CD4-positive, alpha-beta T cell (primary cell): ENCODE results near the gene LACTB. TPM values are rescaled to one million over a fixed set of nuclear protein-coding genes. Genes with fewer than 3 reads are reported as not detected.
A peak's percentile ranks its signal among the peaks of the same experiment; 100 is the strongest.

Experiments
- ATAC-seq: fragments of 200-7000 bp; cut with Tn5 transposase; one replicate; pipeline ENCODE4 v1.10.0; 2022; ENCODE audit warnings: mild to moderate bottlenecking; ENCODE audit not compliant: poor library complexity
- CTCF ChIA-PET: fragments of 350-600 bp; sonication (Branson Sonifier 250); formaldehyde crosslinking; loops from one replicate; lab custom pipeline; 2021; ENCODE audit warnings: antibody characterized with exemption, inconsistent platforms; lab: Charles Lee
- POLR2A ChIA-PET: fragments of 350-600 bp; sonication (Branson Sonifier 250); formaldehyde crosslinking; loops from one replicate; lab custom pipeline; 2021; ENCODE audit warnings: antibody characterized with exemption, inconsistent platforms; lab: Charles Lee
- DNase-seq, 14 experiments: peaks; one replicate each; pipeline ENCODE4 v3.0.0-alpha.2; 2013 to 2020; ENCODE audit warnings: mixed read lengths in 2 of 14
- H3K27ac ChIP-seq, 2 donors: one replicate each; pipeline versions ENCODE4 v1.5.1 to v1.7.0; 2013; ENCODE audit warnings: low read length in 2 of 2, low read depth in 1 of 2, mild to moderate bottlenecking in 1 of 2
- H3K27me3 ChIP-seq, 2 experiments: 1 replicate in 1 of 2; 2 replicates in 1 of 2; pipeline versions ENCODE4 v1.6.1 to v1.7.0; 2013; ENCODE audit warnings: low read length in 2 of 2, control low read depth in 1 of 2, mild to moderate bottlenecking in 1 of 2, moderate library complexity in 1 of 2; ENCODE audit not compliant: insufficient read depth in 2 of 2, control insufficient read depth in 1 of 2
- H3K36me3 ChIP-seq: one replicate; pipeline ENCODE4 v1.6.1; 2013; ENCODE audit warnings: low read length, control low read depth; ENCODE audit not compliant: insufficient read depth
- H3K4me1 ChIP-seq: one replicate; pipeline ENCODE4 v1.6.1; 2013; ENCODE audit warnings: low read length, control low read depth; ENCODE audit not compliant: insufficient read depth
- H3K4me3 ChIP-seq: one replicate; pipeline ENCODE4 v1.5.1; 2013; ENCODE audit warnings: mild to moderate bottlenecking, low read length, moderate library complexity
- H3K9me3 ChIP-seq, 2 experiments: 1 replicate in 1 of 2; 2 replicates in 1 of 2; pipeline versions ENCODE4 v1.6.1 to v1.7.0; 2013; ENCODE audit warnings: low read length in 2 of 2, mild to moderate bottlenecking in 2 of 2, control low read depth in 1 of 2, moderate library complexity in 1 of 2; ENCODE audit not compliant: control insufficient read depth in 1 of 2, insufficient read depth in 1 of 2
- H3K27ac Mint-ChIP-seq: one replicate; pipeline ENCODE4 v1.8.0; 2020; ENCODE audit warnings: mixed read lengths
- H3K27me3 Mint-ChIP-seq: one replicate; pipeline ENCODE4 v1.8.0; 2021; ENCODE audit warnings: mixed read lengths
- H3K36me3 Mint-ChIP-seq: one replicate; pipeline ENCODE4 v1.8.0; 2021; ENCODE audit warnings: low read depth, mixed read lengths
- H3K4me1 Mint-ChIP-seq: one replicate; pipeline ENCODE4 v1.8.0; 2021; ENCODE audit warnings: low read depth, mixed read lengths
- H3K4me3 Mint-ChIP-seq: one replicate; pipeline ENCODE4 v1.8.0; 2020; ENCODE audit warnings: mild to moderate bottlenecking, mixed read lengths
- H3K9me3 Mint-ChIP-seq: one replicate; pipeline ENCODE4 v1.8.0; 2020; ENCODE audit warnings: mixed read lengths
- intact Hi-C, 2 experiments: fragments of 100-400 bp; cut with DNase I in 1 of 2; cut with micrococcal nuclease in 1 of 2; formaldehyde crosslinking; loops; one replicate each; pipeline versions ENCODE4 v1.15.1 to v1.9.0; 2023 to 2025; cut with DNase I, micrococcal nuclease
- total RNA-seq, 174 experiments: library from RNA in 2 of 174; stranded (reverse) in 2 of 174; gene quantifications; one replicate each; pipeline ENCODE4 v1.2.3 and lab custom pipeline; 2021 to 2026
- TF ChIP-seq, protein P1 (sequence below): fragments of 200-600 bp; IDR thresholded peaks from one replicate; pipeline ENCODE4 v1.8.0; 2022; ENCODE audit warnings: antibody characterized with exemption, mild to moderate bottlenecking

The LACTB gene
- total RNA-seq, 2 experiments from 2014 or later = 6.9 to 7.0 TPM

GRCh38 chr15:63091679-63092446 is 29.8 kb upstream of the LACTB start:
- CTCF ChIA-PET = interaction anchor here (3.6 kb wide), 1 partner anchor 45 kb away, joined by 29 read pairs; no protein-coding TSS in a partner anchor
- Histone ChIP-seq H3K9me3 (no peaks in the 10 kb centered on the region), H3K27ac (no peak overlapping the region), H3K4me3 (no peak overlapping the region), H3K36me3 (no peaks in the 10 kb centered on the region), H3K27me3 (no peaks in the 10 kb centered on the region), H3K4me1 (no peaks in the 10 kb centered on the region)
- Mint-ChIP-seq H3K4me1 (no peaks in the 10 kb centered on the region), H3K27me3 (no peaks in the 10 kb centered on the region), H3K27ac (no peak overlapping the region), H3K4me3 (no peak overlapping the region), H3K9me3 (no peaks in the 10 kb centered on the region), H3K36me3 (no peaks in the 10 kb centered on the region)
- TF ChIP-seq, protein P1, sequence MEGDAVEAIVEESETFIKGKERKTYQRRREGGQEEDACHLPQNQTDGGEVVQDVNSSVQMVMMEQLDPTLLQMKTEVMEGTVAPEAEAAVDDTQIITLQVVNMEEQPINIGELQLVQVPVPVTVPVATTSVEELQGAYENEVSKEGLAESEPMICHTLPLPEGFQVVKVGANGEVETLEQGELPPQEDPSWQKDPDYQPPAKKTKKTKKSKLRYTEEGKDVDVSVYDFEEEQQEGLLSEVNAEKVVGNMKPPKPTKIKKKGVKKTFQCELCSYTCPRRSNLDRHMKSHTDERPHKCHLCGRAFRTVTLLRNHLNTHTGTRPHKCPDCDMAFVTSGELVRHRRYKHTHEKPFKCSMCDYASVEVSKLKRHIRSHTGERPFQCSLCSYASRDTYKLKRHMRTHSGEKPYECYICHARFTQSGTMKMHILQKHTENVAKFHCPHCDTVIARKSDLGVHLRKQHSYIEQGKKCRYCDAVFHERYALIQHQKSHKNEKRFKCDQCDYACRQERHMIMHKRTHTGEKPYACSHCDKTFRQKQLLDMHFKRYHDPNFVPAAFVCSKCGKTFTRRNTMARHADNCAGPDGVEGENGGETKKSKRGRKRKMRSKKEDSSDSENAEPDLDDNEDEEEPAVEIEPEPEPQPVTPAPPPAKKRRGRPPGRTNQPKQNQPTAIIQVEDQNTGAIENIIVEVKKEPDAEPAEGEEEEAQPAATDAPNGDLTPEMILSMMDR = no peak
- ATAC-seq (no peak), DNase-seq (no peak)
- intact Hi-C loops = loop anchor here in 1 of 2 experiments (5.0 kb wide), 1 partner anchor 310 kb away; no protein-coding TSS in a partner anchor
- POLR2A ChIA-PET = no interaction called here

GRCh38 chr15:63093486-63094205 is 28.0 kb upstream of the LACTB start:
- no peaks in the 10 kb centered on the region for H3K4me1 ChIP-seq
- Mint-ChIP-seq H3K27me3 (no peaks in the 10 kb centered on the region), H3K4me1 (no peaks in the 10 kb centered on the region), H3K27ac (no peak overlapping the region), H3K36me3 (no peaks in the 10 kb centered on the region), H3K9me3 (no peaks in the 10 kb centered on the region), H3K4me3 (no peak overlapping the region)
- CTCF ChIA-PET = interaction anchor here (1.3 to 3.6 kb wide), 3 partner anchors 46 to 245 kb away, joined by 3 to 29 read pairs (median 5); no protein-coding TSS in a partner anchor
- TF ChIP-seq, protein P1 = peak; percentile 81
- DNase-seq (peak; percentile 51 to 83 (median 65)), ATAC-seq (peak; percentile 87)
- H3K36me3 ChIP-seq = no peaks in the 10 kb centered on the region
- peaks cover 0 to 4% of the 10 kb centered on the region in 2 experiments for H3K9me3 ChIP-seq
- intact Hi-C loops = loop anchor here (1.0 to 5.0 kb wide), 3 partner anchors 45 to 311 kb away; no protein-coding TSS in a partner anchor
- no peaks in the 10 kb centered on the region for H3K27me3 ChIP-seq
- POLR2A ChIA-PET = interaction anchor here (2.0 kb wide), 1 partner anchor 45 kb away, joined by 5 read pairs; no protein-coding TSS in a partner anchor
- no peak overlapping the region for H3K27ac ChIP-seq
- no peak overlapping the region for H3K4me3 ChIP-seq

DNA sequence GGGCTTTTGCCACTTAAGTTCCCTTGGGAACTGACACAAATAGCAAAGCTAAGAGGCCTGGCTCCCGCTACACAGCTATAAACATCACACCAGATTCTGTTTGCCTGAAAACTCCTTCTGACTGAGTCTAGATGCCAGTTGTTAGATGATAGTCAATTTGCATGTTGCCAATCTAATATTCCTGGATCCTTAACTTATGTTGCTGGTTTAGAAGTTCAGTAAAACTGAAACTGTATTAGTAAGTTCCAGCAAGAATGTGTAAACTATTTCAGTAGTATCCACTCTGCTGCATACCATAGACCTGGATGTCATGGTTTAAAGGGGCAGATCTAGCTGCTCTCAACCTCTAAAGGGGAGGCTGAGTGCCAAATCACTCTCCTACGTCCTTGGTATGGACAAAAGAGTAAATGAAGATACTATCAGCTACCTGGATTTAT is 27.1 kb upstream of the LACTB start:
- H3K36me3 ChIP-seq = no peaks in the 10 kb centered on the region
- TF ChIP-seq, protein P1 = no peak
- H3K27ac ChIP-seq = no peak overlapping the region
- Mint-ChIP-seq H3K27me3 (no peaks in the 10 kb centered on the region), H3K4me3 (no peak overlapping the region), H3K36me3 (no peaks in the 10 kb centered on the region), H3K4me1 (no peaks in the 10 kb centered on the region), H3K9me3 (no peaks in the 10 kb centered on the region), H3K27ac (no peak overlapping the region)
- DNase-seq = no peak
- intact Hi-C loops = loop anchor here in 1 of 2 experiments (5.0 kb wide), 1 partner anchor 312 kb away; no protein-coding TSS in a partner anchor
- no peaks in the 10 kb centered on the region for H3K4me1 ChIP-seq
- ChIA-PET CTCF (interaction anchor here (1.3 to 3.6 kb wide), 3 partner anchors 47 to 246 kb away, joined by 3 to 29 read pairs (median 5); no protein-coding TSS in a partner anchor), POLR2A (no interaction called here)
- no peak for ATAC-seq
- no peak overlapping the region for H3K4me3 ChIP-seq
- no peaks in the 10 kb centered on the region for H3K27me3 ChIP-seq
- peaks cover 0 to 4% of the 10 kb centered on the region in 2 experiments for H3K9me3 ChIP-seq
